OCI-LY3 (cell line): ENCODE results near the gene PPP2R2D.

ENCODE experiments used
- EZH2phosphoT487 ChIP-seq: fragments of 200-600 bp; shearing (Covaris generic); IDR thresholded peaks from 2 replicates; pipeline ENCODE4 v1.6.1; 2018; ENCODE audit warnings: antibody characterized with exemption, mixed run types, low read depth
- TF ChIP-seq, protein P1 (sequence below): fragments of 200-600, 300-600 bp; sonication (generic); IDR thresholded peaks from 2 replicates; pipeline ENCODE4 v1.5.1; 2014; ENCODE audit warnings: antibody characterized with exemption, low read length, low read depth

DNA sequence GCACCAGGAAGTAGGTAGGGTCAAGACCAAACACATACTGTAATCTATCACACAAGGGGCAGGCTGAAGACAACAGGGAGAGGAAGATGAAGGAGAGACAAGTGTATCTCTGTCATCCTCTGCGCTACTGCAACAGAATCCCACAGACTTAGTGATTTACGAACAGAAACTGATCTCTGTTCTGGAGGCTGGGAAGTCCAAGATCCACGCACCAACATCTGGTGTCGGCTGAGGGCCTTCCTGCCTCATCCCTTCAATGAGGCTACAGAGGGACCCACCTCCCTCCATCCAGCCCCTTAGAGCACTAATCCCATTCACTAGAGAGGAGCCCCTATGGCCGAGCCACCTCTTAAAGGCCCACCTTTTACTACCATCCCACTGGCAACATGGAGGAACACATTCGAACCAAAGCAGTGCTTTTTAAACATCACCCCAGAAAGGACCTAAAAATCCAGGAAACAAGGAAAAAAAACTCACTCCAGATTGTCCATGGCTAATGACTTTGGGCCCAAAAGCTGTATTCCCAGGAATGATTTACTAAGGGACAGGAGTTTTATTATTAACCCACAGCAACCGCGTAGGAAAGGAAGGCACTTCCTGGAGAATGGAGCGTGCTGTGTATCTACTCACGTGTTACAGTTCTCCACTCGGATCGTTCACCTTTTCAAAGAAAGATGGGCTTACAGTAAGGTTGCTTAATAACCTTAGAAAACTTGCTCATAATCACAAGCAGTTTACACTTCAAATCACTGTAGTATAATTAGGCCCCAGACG is 76.7 kb downstream of the PPP2R2D start:
- TF ChIP-seq, protein P1, sequence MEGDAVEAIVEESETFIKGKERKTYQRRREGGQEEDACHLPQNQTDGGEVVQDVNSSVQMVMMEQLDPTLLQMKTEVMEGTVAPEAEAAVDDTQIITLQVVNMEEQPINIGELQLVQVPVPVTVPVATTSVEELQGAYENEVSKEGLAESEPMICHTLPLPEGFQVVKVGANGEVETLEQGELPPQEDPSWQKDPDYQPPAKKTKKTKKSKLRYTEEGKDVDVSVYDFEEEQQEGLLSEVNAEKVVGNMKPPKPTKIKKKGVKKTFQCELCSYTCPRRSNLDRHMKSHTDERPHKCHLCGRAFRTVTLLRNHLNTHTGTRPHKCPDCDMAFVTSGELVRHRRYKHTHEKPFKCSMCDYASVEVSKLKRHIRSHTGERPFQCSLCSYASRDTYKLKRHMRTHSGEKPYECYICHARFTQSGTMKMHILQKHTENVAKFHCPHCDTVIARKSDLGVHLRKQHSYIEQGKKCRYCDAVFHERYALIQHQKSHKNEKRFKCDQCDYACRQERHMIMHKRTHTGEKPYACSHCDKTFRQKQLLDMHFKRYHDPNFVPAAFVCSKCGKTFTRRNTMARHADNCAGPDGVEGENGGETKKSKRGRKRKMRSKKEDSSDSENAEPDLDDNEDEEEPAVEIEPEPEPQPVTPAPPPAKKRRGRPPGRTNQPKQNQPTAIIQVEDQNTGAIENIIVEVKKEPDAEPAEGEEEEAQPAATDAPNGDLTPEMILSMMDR: no peak
- TF ChIP-seq EZH2phosphoT487: no peak
